ENCODE data around the gene UIMC1. TPM values are rescaled to one million over a fixed set of nuclear protein-coding genes. Genes with fewer than 3 reads are reported as not detected.
"Not testable (repeated sequence)": the region's sequence is repeated elsewhere in the genome, so short reads cannot be mapped to it uniquely, and the experiment has no call there.

Gene UIMC1
- total RNA-seq, 1 experiment from 2014 or later, result 57.7 TPM

DNA sequence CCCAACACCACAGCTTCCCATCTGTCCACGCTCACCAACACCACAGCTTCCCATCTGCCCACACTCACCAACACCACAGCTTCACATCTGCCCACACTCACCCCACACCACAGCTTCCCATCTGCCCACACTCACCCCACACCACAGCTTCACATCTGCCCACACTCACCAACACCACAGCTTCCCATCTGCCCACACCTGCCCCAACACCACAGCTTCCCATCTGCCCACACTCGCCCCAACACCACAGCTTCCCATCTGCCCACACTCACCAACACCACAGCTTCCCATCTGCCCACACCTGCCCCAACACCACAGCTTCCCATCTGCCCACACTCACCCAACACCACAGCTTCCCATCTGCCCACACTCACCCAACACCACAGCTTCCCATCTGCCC lies 134.0 kb downstream of the UIMC1 start:
- not testable (repeated sequence) for H3K36me3 ChIP-seq (ENCODE audit: insufficient read depth, low read length); H4K20me1 ChIP-seq (ENCODE audit: insufficient read depth, low read depth, low read length); H2AFZ ChIP-seq (ENCODE audit: low read length); H3K9me3 ChIP-seq (ENCODE audit: low read length); DNase-seq; H3K27me3 ChIP-seq (ENCODE audit: low read length); H3K79me2 ChIP-seq (ENCODE audit: low read length); H3K9ac ChIP-seq (ENCODE audit: low read length); H3K4me3 ChIP-seq (ENCODE audit: low read length); H3K27ac ChIP-seq (ENCODE audit: low read length); H3K4me1 ChIP-seq (ENCODE audit: low read length); H3K4me2 ChIP-seq (ENCODE audit: low read depth, low read length, poor library complexity, severe bottlenecking); H3K9me2 ChIP-seq (replicated peaks; ENCODE audit: insufficient read depth, low read length)

DNA sequence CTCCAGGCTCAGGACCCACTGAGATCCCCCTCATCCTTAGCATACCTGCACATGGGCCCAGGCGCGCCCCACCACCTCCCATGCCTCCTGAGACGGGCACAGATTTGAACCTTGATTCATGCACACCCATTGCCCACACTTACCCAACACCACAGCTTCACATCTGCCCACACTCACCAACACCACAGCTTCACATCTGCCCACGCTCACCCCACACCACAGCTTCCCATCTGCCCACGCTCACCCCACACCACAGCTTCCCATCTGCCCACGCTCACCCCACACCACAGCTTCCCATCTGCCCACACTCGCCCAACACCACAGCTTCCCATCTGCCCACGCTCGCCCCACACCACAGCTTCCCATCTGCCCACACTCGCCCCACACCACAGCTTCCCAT lies 135.9 kb downstream of the UIMC1 start:
- not testable (repeated sequence) for H3K4me1 ChIP-seq (ENCODE audit: low read length); H3K9ac ChIP-seq (ENCODE audit: low read length); H2AFZ ChIP-seq (ENCODE audit: low read length); H3K27ac ChIP-seq (ENCODE audit: low read length); H3K36me3 ChIP-seq (ENCODE audit: insufficient read depth, low read length); H3K9me3 ChIP-seq (ENCODE audit: low read length); H3K4me3 ChIP-seq (ENCODE audit: low read length); H3K27me3 ChIP-seq (ENCODE audit: low read length); DNase-seq; H3K79me2 ChIP-seq (ENCODE audit: low read length); H3K4me2 ChIP-seq (ENCODE audit: low read depth, low read length, poor library complexity, severe bottlenecking); H3K9me2 ChIP-seq (replicated peaks; ENCODE audit: insufficient read depth, low read length); H4K20me1 ChIP-seq (ENCODE audit: insufficient read depth, low read depth, low read length)

DNA sequence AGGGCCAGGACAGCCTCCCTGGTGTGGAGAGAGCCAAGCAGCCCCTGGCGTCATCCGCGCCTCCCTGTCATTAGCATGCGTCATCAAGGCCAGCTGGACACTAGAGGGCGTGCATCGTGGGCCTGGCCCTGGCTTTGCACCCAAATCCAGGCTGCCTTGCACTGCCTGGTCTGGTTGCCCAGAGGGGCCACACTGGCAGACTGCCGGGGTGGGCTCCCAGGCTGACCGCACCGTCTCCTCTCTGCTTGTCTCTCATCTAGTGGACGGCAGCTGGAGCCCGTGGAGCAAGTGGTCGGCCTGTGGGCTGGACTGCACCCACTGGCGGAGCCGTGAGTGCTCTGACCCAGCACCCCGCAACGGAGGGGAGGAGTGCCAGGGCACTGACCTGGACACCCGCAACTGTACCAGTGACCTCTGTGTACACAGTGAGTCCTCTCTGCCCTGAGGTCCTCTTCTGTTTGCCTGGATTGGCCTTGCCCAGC lies 136.4 kb downstream of the UIMC1 start:
- Histone ChIP-seq H3K27ac (ENCODE audit: low read length) (no peak overlapping the region), H3K4me3 (ENCODE audit: low read length) (no peak overlapping the region), H3K9ac (ENCODE audit: low read length) (no peak overlapping the region), H2AFZ (ENCODE audit: low read length) (no peak overlapping the region), H3K9me3 (ENCODE audit: low read length) (no peaks in the 10 kb centered on the region), H3K4me2 (ENCODE audit: low read depth, low read length, poor library complexity, severe bottlenecking) (no peak overlapping the region), H4K20me1 (ENCODE audit: insufficient read depth, low read depth, low read length) (0 out of 2 replicates have a peak, but pooled peaks cover 5% of the 10 kb centered on the region), H3K9me2 (replicated peaks; ENCODE audit: insufficient read depth, low read length) (no peaks in the 10 kb centered on the region), H3K36me3 (ENCODE audit: insufficient read depth, low read length) (no peaks in the 10 kb centered on the region), H3K79me2 (ENCODE audit: low read length) (no peaks in the 10 kb centered on the region), H3K27me3 (ENCODE audit: low read length) (no peaks in the 10 kb centered on the region), H3K4me1 (ENCODE audit: low read length) (no peaks in the 10 kb centered on the region)
- DNase-seq, result peak; percentile 73

DNA sequence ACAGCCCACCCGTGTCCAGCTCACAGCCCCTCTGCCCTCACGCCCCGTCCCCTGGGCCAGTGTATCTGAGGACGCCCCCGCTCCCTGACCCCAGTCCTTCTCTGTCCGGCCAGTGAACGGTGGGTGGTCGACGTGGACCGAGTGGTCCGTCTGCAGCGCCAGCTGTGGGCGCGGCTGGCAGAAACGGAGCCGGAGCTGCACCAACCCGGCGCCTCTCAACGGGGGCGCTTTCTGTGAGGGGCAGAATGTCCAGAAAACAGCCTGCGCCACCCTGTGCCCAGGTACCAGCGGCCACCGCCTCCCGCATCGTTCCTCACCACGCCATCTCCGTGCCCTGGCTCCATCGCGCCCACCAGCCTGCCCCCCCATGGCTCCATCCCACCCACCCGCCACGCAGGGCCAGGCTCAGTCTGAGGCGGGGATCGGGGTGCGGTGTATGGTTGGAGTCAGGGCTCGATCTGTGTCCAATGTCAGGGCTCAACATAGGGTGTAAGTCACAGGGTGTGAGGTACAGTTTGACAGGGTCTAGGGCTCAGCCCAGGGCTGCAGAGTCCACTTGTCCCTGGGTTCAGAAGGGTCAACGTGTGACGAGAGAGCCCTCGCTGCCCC lies 137.0 kb downstream of the UIMC1 start:
- Histone ChIP-seq H3K9ac (ENCODE audit: low read length) (no peak overlapping the region), H3K79me2 (ENCODE audit: low read length) (no peaks in the 10 kb centered on the region), H3K4me1 (ENCODE audit: low read length) (no peaks in the 10 kb centered on the region), H3K27ac (ENCODE audit: low read length) (no peak overlapping the region), H3K36me3 (ENCODE audit: insufficient read depth, low read length) (no peaks in the 10 kb centered on the region), H3K4me3 (ENCODE audit: low read length) (no peak overlapping the region), H4K20me1 (ENCODE audit: insufficient read depth, low read depth, low read length) (0 out of 2 replicates have a peak, but pooled peaks cover 5% of the 10 kb centered on the region), H3K9me2 (replicated peaks; ENCODE audit: insufficient read depth, low read length) (no peaks in the 10 kb centered on the region), H3K4me2 (ENCODE audit: low read depth, low read length, poor library complexity, severe bottlenecking) (no peak overlapping the region), H3K27me3 (ENCODE audit: low read length) (no peaks in the 10 kb centered on the region), H2AFZ (ENCODE audit: low read length) (no peak overlapping the region), H3K9me3 (ENCODE audit: low read length) (no peaks in the 10 kb centered on the region)
- no peak for DNase-seq

DNA sequence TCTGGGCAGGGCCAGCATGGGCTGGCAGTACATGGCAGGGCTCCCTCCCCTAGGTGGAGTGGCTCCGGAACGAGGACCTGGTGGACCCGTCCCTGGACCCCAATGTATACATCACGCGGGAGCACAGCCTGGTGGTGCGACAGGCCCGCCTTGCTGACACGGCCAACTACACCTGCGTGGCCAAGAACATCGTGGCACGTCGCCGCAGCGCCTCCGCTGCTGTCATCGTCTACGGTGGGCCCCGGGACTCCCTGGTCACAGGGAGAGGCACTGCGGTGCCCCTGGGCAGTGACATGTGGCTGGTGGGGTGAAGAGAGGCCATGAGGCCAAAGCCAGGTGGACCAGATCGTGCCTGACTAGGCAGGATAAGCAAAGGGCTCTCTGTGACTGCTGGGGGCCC lies 137.8 kb downstream of the UIMC1 start:
- no peaks in the 10 kb centered on the region for H3K9me3 ChIP-seq (ENCODE audit: low read length)
- H2AFZ ChIP-seq (ENCODE audit: low read length), result no peak overlapping the region
- H3K79me2 ChIP-seq (ENCODE audit: low read length), result no peaks in the 10 kb centered on the region
- no peak for DNase-seq
- no peak overlapping the region for H3K9ac ChIP-seq (ENCODE audit: low read length)
- H3K27ac ChIP-seq (ENCODE audit: low read length), result no peak overlapping the region
- 0 out of 2 replicates have a peak, but pooled peaks cover 5% of the 10 kb centered on the region for H4K20me1 ChIP-seq (ENCODE audit: insufficient read depth, low read depth, low read length)
- H3K4me1 ChIP-seq (ENCODE audit: low read length), result no peaks in the 10 kb centered on the region
- no peaks in the 10 kb centered on the region for H3K9me2 ChIP-seq (replicated peaks; ENCODE audit: insufficient read depth, low read length)
- no peaks in the 10 kb centered on the region for H3K36me3 ChIP-seq (ENCODE audit: insufficient read depth, low read length)
- no peak overlapping the region for H3K4me3 ChIP-seq (ENCODE audit: low read length)
- no peaks in the 10 kb centered on the region for H3K27me3 ChIP-seq (ENCODE audit: low read length)
- H3K4me2 ChIP-seq (ENCODE audit: low read depth, low read length, poor library complexity, severe bottlenecking), result no peak overlapping the region

DNA sequence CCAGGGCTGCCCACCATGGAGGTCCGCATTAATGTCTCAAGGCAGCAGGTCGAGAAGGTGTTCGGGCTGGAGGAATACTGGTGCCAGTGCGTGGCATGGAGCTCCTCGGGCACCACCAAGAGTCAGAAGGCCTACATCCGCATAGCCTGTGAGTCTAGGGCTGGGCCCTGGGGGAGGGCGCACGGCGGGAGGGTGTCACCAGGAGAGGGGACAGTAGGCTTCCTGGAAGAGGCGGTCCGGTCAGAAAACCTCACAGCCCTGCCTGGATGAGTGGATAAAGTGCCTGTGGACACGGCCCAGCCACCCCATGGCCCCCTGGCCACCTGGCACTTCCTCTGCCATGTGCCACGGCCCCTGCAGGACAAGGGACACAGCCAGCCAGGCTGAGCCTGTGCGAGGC lies 138.5 kb downstream of the UIMC1 start:
- Histone ChIP-seq H3K9me2 (replicated peaks; ENCODE audit: insufficient read depth, low read length) (no peaks in the 10 kb centered on the region), H3K79me2 (ENCODE audit: low read length) (no peaks in the 10 kb centered on the region), H3K4me3 (ENCODE audit: low read length) (no peak overlapping the region), H4K20me1 (ENCODE audit: insufficient read depth, low read depth, low read length) (0 out of 2 replicates have a peak, but pooled peaks cover 5% of the 10 kb centered on the region), H3K9ac (ENCODE audit: low read length) (no peak overlapping the region), H3K27me3 (ENCODE audit: low read length) (no peaks in the 10 kb centered on the region), H3K27ac (ENCODE audit: low read length) (no peak overlapping the region), H2AFZ (ENCODE audit: low read length) (no peak overlapping the region), H3K4me2 (ENCODE audit: low read depth, low read length, poor library complexity, severe bottlenecking) (no peak overlapping the region), H3K4me1 (ENCODE audit: low read length) (peaks cover under 1% of the 10 kb centered on the region; the same call in 1 of the 2 replicates), H3K9me3 (ENCODE audit: low read length) (no peaks in the 10 kb centered on the region), H3K36me3 (ENCODE audit: insufficient read depth, low read length) (no peaks in the 10 kb centered on the region)
- DNase-seq, result no peak

DNA sequence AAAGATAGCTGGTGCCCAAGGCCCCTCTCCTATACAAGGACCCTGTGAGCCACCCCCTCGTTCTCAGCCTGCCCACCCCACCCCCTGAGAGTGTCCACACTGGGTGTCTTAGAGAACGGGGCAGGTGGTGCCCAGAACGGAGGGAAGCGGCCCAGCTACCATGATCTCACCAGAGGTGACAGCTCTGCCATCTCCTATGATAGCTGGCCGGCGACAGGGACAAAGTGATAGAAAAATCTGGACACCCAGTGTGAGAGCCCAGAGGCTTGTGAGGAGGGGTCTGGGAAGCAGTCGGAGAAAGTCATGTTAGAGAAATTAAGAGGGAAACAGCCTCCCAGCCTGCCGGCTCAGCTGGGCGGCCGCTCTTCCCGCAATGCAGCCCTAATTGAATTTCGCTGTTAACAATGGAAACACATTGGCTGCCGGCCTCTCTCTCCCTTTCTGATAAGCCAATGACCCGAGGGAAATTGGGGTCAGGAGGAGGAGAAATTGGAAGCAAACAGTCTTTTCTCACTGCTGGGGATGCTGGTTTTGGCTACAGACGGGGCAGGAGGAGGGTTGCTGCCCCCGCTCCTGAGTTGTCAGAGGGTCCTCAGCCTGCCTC lies 139.8 kb downstream of the UIMC1 start:
- Histone ChIP-seq H3K9me3 (ENCODE audit: low read length) (no peaks in the 10 kb centered on the region), H3K4me2 (ENCODE audit: low read depth, low read length, poor library complexity, severe bottlenecking) (no peak overlapping the region), H3K27me3 (ENCODE audit: low read length) (no peaks in the 10 kb centered on the region), H2AFZ (ENCODE audit: low read length) (no peak overlapping the region), H3K79me2 (ENCODE audit: low read length) (no peaks in the 10 kb centered on the region), H3K27ac (ENCODE audit: low read length) (no peak overlapping the region), H3K4me1 (ENCODE audit: low read length) (peaks cover 6% of the 10 kb centered on the region), H3K4me3 (ENCODE audit: low read length) (no peak overlapping the region), H3K36me3 (ENCODE audit: insufficient read depth, low read length) (no peaks in the 10 kb centered on the region), H3K9ac (ENCODE audit: low read length) (no peak overlapping the region), H3K9me2 (replicated peaks; ENCODE audit: insufficient read depth, low read length) (no peaks in the 10 kb centered on the region), H4K20me1 (ENCODE audit: insufficient read depth, low read depth, low read length) (peaks cover 10% of the 10 kb centered on the region; the same call in 1 of the 2 replicates)
- DNase-seq, result no peak

DNA sequence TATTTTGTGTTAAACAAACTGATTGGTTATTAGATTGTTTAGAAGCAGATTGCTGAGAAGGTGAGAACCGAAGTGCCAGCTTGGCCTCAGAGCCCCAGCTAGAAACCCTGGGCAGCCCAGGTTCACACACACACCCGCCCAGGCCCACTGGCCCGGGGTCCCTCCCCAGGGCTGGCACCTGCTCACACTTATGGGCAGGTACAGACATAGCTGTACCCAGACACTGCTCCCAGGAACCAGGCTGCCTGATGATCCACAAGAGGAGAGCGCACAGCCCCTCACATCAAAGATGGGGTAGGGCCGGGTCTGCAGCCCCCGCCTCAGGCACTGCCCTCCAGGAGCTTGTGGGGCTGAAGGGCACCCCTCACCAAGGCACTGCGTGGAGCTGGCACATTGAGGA lies 140.6 kb downstream of the UIMC1 start:
- Histone ChIP-seq H4K20me1 (ENCODE audit: insufficient read depth, low read depth, low read length) (peaks cover 16% of the 10 kb centered on the region; the same call in 1 of the 2 replicates), H3K4me1 (ENCODE audit: low read length) (peaks cover 6% of the 10 kb centered on the region), H3K36me3 (ENCODE audit: insufficient read depth, low read length) (no peaks in the 10 kb centered on the region), H3K4me3 (ENCODE audit: low read length) (no peak overlapping the region), H2AFZ (ENCODE audit: low read length) (no peak overlapping the region), H3K9me2 (replicated peaks; ENCODE audit: insufficient read depth, low read length) (no peaks in the 10 kb centered on the region), H3K79me2 (ENCODE audit: low read length) (no peaks in the 10 kb centered on the region), H3K4me2 (ENCODE audit: low read depth, low read length, poor library complexity, severe bottlenecking) (no peak overlapping the region), H3K9me3 (ENCODE audit: low read length) (no peaks in the 10 kb centered on the region), H3K27ac (ENCODE audit: low read length) (no peak overlapping the region), H3K9ac (ENCODE audit: low read length) (no peak overlapping the region), H3K27me3 (ENCODE audit: low read length) (no peaks in the 10 kb centered on the region)
- no peak for DNase-seq

Measured in Karpas-422 (cell line).